GM19238 (cell line): ENCODE data around the gene RBM10.

ENCODE experiments used
- DNase-seq: peaks from one replicate; pipeline ENCODE4 v3.0.0; 2011; ENCODE audit warnings: low spot score; ENCODE audit not compliant: insufficient read length

The RBM10 gene

GRCh38 chrX:47146936-47147859 is 2.2 kb downstream of the RBM10 start:
- DNase-seq, result no peak

DNA sequence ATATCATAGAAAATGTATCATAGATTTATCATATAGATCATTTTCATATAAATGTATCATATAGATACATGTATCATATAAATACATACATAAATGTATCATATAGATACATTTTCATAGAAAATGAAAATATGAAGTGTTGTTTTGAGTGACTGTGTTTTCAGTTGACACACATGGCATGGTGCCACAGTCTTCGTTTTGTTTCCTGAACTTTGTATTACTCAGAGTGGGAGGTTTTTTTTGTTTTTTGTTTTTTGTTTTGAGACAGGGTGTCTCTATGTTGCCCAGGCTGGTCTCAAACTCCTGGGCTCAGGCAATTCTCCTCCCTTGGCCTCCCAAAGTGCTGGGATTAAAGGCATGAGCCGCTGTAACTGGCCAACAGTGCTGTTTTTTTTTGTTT is 3.9 kb downstream of the RBM10 start:
- DNase-seq, result no peak

DNA sequence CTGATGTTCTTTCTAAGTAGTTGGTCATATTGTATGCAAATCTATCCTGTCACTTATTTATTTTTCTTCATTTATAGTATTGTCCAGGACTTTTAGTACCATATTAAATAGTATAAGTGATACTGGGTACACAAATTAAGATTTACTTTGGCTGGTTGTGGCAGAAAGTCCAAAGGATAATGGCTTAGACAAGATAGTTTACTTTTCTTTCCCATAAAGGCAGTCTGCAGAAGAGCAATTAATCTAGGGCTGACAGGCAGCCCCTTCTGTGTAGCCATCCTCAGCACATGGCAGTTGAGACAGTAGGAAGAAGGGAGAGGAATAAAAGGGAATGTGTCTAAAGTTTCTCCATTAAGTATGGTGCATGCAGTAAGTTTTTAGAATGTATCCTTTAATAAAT is 6.4 kb downstream of the RBM10 start:
- no peak for DNase-seq

DNA sequence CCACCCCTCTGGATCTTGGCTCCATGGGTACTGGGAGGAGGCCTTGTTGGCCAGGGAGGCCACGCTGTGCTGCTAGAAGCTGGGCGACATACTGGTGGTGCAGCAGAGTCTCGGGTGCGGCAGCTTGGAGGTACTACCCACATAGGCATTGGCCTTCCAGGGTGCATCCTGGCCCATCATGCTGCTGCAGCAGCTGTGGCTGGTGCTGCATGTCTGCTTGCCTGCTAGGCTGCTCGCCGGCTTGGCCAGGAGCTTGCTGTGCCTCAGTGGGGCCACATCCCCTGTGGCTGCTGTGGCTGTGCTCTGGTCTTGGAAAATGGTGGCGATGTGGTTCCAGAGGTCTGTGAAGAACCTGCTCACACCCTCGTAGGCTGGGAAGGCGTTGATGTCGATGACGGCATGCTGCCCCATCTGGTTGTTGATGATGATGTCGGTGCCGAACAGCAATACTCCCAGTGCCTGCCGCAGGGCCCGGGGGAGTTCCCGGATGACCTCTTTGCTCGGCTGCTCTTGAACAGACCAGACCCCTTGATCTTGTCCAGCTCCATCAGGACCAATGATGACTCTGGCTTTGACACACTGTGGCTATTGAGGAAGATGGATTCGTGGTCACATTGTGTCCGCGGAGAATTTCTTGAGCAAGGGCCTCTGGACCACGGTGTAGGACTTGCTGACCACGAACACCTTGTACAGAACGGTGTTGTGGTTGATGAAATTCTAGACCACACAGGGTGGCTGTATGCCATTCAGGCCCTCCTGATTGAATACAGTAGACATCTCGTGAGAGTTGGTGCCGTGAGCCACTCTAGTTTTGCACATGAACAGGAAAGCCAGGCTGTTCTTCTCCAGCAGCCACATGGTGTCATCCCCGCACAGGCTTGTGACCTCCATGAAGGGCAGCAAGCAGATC is 11.8 kb downstream of the RBM10 start:
- no peak for DNase-seq

DNA sequence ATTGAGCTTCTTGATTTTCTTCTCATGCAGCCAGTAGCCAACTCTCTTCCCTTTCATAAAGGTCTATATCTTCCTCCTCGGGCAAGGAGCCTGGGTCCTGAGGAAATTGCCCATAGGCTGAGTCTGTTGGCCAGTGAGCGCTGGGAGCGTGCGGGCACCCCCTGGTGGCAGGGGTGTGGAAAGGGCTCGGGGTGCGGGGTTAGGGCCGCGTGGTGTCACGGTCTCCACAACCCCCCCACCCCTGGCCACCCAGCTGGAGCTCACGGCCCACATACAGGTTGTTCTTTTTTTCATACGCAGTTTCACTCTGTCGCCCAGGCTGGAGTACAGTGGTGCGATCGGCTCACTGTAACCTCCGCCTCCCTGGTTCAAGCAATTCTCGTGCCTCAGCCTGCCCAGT is 13.1 kb downstream of the RBM10 start:
- DNase-seq, result no peak

- no peak for DNase-seq
These were observed 13.8 kb downstream of the RBM10 start for GRCh38 chrX:47158781-47159180.

DNA sequence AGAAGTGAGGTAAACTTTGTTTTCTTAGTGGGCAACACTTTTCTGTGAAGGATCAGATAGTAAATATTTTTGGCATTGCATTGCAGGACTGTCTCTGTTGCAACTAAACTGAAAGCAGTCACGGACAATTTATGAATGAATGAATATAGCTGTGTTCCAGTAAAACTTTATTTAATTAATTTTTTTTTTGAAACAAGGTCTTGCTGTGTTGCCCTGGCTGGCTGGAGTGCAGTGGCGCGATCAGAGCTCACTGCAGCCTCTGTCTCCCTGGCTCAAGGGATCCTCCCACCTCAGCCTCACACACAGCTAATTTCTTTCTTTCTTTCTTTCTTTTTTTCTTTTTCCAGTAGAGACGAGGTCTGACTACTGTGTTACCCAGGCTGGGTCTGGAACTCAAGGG is 15.8 kb downstream of the RBM10 start:
- DNase-seq, result no peak

- no peak for DNase-seq
These were observed 18.0 kb downstream of the RBM10 start for GRCh38 chrX:47162927-47163583.

DNA sequence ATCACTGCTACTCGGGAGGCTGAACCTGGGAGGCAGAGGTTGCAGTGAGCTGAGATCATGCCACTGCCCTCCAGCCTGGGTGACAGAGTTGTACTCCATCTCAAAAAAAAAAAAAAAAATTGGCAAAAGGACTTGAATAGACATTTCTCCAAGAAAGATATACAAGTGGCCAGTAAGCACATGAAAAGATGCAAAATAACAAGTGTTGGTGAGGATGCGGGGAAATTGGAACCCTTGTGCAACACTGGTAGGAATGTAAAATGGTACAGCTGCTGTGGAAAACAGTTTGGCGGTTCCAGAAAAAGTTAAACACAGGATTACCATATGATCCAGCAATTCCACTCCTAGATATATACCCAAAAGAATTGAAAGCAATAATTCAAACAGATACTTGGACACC is 19.4 kb downstream of the RBM10 start:
- no peak for DNase-seq

- no peak for DNase-seq
These were observed 21.1 kb downstream of the RBM10 start for GRCh38 chrX:47166126-47166525.

DNA sequence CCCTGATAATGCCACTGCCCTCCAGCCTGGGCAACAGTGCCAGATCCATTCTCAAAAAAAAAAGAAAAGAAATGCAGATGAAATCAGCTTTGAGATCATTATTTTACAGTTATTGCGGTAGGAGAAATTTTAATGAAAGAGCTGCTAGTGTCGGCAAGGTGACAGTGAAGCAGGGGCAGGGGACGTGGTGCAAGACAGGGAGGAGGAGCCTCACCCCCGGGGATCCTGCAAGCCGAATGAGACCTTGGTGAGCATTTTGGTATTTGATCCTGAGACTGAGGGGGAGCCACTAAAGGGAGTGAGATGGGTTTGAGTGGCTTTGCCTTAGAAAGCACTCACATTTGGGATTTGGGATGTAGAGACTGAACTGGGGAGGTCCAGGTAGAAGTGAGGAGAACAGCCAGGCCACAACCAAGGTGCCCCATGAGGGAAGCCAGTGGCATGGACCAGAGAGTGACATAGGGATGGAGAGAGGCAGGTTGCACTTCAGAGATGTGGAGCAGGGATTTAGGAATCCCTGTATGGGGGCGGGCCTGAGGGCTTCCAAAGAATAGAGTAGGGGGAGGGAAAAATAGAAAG is 23.6 kb downstream of the RBM10 start:
- DNase-seq, result no peak

DNA sequence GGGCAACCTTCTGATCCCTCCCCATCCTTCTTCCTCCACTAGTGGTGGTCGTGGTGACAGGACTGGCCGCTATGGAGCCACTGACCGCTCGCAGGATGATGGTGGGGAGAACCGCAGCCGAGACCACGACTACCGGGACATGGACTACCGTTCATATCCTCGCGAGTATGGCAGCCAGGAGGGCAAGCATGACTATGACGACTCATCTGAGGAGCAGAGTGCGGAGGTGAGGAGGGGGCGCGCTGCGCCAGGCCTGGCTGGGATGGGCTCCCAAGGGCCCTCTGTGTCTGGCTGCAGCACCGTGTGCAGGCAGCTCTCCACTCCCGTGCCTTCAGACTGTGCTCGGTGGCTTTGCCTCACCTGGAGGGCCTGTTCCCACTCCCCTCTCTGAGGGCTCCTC is 24.3 kb downstream of the RBM10 start:
- DNase-seq, result no peak

GRCh38 chrX:47169726-47170515 is 24.9 kb downstream of the RBM10 start:
- DNase-seq, result no peak

GRCh38 chrX:47170861-47171692 is 26.1 kb downstream of the RBM10 start:
- no peak for DNase-seq

DNA sequence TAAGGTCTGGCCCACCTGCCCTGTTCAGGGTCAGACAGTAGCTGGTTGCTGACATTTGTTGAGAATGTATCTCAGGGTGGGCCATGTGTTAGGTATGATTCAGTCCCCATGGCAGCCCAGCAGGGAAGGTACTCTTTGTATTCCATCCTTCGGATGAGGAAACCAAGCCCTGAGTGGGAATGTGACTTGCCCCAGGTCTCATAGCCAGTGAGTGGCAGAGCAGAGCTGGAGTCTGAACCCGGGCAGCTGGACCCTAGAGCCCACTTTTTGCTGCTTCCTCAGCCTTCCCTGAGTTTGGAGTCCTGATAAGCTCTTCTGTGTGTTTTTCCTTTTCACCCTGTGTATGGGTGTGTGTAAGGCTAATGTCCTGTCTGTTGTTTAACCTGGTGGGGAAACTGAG is 27.0 kb downstream of the RBM10 start:
- no peak for DNase-seq

DNA sequence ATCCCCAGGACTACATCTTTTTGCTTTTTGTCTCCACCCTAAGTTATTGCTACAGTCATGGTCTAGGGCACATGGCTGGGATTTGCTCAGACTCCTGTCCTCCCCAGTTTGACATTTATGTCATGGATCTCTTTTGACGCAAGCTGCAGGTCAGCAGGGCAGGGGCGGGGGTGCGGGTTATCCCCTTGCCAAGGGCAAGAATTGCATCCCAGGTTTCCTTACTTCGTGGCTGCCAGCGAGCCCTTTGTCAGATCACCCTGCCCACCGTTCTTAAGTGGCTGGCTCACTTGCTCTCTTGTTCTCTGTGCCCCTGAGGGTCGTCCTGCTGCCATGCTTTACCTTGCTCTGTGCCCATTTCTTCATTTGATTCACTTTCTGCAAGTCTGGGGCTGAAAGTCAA is 27.5 kb downstream of the RBM10 start:
- no peak for DNase-seq

- no peak for DNase-seq
These were observed 28.2 kb downstream of the RBM10 start for GRCh38 chrX:47172971-47173792.

DNA sequence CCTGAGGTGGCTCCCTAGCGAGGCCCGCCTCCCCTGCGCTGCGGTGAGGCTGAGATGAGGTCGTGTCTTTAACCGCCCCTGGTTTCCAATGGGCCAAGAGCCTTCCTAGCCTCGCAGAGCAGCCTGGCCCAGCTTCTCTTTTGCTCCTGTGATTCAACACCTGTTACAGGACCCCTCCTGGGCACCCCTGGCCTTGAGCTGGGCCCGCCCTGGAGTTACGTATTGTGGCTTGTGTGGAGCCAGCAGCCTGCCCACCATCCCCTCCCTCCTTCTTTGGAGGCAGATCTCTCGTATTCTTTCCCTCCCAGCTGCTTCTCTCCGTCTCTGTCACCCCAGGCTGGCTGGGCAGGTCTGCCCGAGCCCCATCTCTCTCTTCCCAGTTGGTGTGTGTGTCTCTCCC is 29.4 kb downstream of the RBM10 start:
- DNase-seq, result no peak
